ENCODE measurements around the gene UPP2. TPM values are rescaled to one million over a fixed set of nuclear protein-coding genes. Genes with fewer than 3 reads are reported as not detected.

The UPP2 gene
- total and polyA plus RNA-seq, 2 of the 13 experiments (the other 11 are each of a cell fraction or from before 2014, with no cell fraction given) = 0.07 to 0.28 TPM

- TF ChIP-seq AHDC1 (CRISPR knock-in tag; IDR thresholded peaks at IDR 0.05; ENCODE audit: borderline replicate concordance) (peak; percentile 91; the same call in 1 of the 2 replicates), TARDBP (CRISPR knock-in tag; IDR thresholded peaks at IDR 0.05) (peak; percentile 85; the same call in 1 of the 2 replicates), ZNF407 (CRISPR knock-in tag; IDR thresholded peaks at IDR 0.05; ENCODE audit: not compliant biosample characterization) (no peak), SPEN (CRISPR knock-in tag; IDR thresholded peaks at IDR 0.05; ENCODE audit: low read depth) (peak; percentile 82; the same call in 1 of the 2 replicates), CCDC6 (CRISPR knock-in tag; IDR thresholded peaks at IDR 0.05) (0 out of 2 replicates have a peak, but pooled peaks have one; percentile 41), ZBTB14 (CRISPR knock-in tag; IDR thresholded peaks at IDR 0.05) (no peak), ZMYM4 (CRISPR knock-in tag; IDR thresholded peaks at IDR 0.05) (peak; percentile 87), FOXM1 (CRISPR knock-in tag; IDR thresholded peaks at IDR 0.05) (no peak), SSRP1 (CRISPR knock-in tag; IDR thresholded peaks at IDR 0.05) (peak; percentile 50; the same call in 1 of the 2 replicates), ZNF563 (CRISPR knock-in tag; IDR thresholded peaks at IDR 0.05) (no peak), KDM3A (CRISPR knock-in tag; IDR thresholded peaks at IDR 0.05; ENCODE audit: low read depth) (peak; percentile 92; the same call in 1 of the 2 replicates), ZSCAN31 (CRISPR knock-in tag; IDR thresholded peaks at IDR 0.05; ENCODE audit: low read depth) (0 out of 2 replicates have a peak, but pooled peaks have one; percentile 49), ZNF75D (CRISPR knock-in tag; IDR thresholded peaks at IDR 0.05; ENCODE audit: borderline replicate concordance) (no peak)
Measured at GRCh38 chr2:158128168-158128973, 26.7 kb downstream of the UPP2 start (continued).
